Epithelial cell of esophagus (primary cell): Measurements from ENCODE around the gene CORO1C.

Source experiments
- DNase-seq: peaks from one replicate; pipeline ENCODE4 v3.0.0; 2010; ENCODE audit warnings: low read depth
- H3K4me3 ChIP-seq: 2 replicates; pipeline ENCODE4 v1.5.1; 2011; ENCODE audit warnings: mild to moderate bottlenecking, low read length, control low read depth
- TF ChIP-seq, protein P1 (sequence below): IDR thresholded peaks from 2 replicates; pipeline ENCODE4 v1.5.1; 2011; ENCODE audit warnings: low read depth, mild to moderate bottlenecking, low read length, control low read depth, inconsistent platforms; ENCODE audit not compliant: insufficient read depth; ENCODE audit errors: missing control alignments

Gene CORO1C

DNA sequence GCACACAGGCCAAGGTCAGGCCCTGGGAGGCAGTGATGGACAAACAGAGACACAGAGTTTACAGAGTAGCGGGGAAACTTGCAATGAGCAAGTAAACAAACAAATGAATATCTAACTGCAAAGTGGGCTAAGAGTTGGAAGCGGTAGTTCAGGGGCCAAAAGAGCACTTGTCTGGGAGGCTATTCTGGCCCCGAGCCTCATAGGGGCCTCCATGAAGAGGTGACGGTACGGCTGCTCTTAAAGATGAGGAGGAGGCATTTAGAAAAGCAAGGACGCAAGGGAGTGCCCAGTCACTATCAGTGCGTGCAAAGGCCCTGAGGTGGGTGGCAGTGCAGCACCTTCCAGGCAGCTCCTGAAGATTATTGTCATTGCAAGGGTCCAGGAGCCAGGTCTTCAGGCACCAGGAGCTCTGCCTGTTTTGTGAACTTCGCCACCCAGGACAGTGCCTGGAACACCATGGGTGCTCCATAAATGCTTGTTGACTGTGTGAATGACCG lies 129.1 kb downstream of the CORO1C start:
- DNase-seq, result no peak
- TF ChIP-seq, protein P1, sequence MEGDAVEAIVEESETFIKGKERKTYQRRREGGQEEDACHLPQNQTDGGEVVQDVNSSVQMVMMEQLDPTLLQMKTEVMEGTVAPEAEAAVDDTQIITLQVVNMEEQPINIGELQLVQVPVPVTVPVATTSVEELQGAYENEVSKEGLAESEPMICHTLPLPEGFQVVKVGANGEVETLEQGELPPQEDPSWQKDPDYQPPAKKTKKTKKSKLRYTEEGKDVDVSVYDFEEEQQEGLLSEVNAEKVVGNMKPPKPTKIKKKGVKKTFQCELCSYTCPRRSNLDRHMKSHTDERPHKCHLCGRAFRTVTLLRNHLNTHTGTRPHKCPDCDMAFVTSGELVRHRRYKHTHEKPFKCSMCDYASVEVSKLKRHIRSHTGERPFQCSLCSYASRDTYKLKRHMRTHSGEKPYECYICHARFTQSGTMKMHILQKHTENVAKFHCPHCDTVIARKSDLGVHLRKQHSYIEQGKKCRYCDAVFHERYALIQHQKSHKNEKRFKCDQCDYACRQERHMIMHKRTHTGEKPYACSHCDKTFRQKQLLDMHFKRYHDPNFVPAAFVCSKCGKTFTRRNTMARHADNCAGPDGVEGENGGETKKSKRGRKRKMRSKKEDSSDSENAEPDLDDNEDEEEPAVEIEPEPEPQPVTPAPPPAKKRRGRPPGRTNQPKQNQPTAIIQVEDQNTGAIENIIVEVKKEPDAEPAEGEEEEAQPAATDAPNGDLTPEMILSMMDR, result no peak
- H3K4me3 ChIP-seq, result no peak overlapping the region

DNA sequence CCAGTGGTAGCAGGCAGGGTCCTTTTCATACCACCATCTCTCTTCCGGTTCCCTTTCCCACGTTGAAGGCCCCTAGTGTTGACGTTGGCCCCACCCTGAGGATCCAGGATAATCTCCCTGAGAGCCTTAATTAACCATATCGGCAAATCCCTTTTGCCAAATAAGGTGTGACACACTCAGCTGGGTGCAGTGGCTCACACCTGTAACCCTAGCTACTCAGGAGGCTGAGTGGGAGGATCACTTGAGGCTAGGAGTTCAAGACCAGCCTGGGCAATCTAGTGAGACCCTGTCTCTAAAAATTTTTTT lies 130.7 kb downstream of the CORO1C start:
- H3K4me3 ChIP-seq, result no peak overlapping the region
- DNase-seq, result no peak
- TF ChIP-seq, protein P1, result no peak

DNA sequence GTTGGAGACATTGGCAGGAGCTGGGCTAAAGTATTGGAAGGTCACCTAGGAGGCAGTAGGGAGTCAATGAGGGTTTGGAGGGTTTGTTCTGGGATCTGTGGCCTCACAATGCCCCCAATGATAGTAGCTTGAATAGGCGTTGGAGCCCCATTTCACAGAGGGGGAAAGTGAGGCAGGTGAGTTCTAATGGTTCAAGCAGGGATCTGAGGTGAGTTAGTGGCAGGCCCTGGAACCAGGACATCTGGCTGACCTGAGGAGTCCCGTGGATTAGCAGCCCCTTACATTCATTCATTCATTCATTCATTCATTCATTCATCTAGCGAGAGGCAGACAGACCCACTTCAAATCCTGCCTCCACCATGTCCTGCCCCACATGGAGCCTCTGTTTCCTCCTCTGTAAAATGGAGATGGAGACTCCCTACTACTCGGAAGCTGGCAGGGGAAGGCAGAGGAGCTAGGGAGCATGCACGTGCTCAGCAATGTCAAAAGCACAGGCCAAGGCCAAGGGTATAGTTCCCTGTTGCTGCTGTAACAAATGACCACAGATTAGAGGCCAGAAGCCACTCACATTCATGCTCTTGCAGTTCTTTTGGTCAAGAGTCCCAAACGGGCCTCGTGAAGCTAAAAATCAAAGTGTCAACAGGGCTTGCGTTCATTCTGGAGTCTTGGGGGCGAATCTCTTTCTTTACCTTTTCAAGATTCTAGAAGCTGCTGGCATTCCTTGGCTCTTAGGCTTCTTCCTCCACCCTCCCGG lies 131.2 kb downstream of the CORO1C start:
- no peak overlapping the region for H3K4me3 ChIP-seq
- TF ChIP-seq, protein P1, result no peak
- no peak for DNase-seq

DNA sequence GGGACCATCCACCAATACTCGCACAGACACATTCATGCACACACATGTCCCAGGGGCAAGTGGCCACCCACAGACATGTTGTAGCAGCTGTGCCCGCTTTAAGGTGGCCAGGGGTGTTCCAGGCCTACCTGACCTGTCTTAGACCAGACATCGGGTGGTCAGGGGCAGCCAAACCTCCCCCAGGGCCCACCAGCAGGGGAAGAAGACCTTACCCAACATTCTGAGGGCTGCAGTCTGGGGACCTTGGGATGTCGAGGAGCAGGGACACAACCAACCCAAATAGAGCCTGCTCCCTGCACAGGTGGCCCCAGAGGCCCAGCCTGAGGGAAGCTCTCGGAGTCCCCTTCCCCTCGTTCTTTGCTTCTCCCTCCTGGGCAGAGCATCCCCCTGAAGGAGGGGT lies 131.8 kb downstream of the CORO1C start:
- DNase-seq, result no peak
- TF ChIP-seq, protein P1, result no peak
- H3K4me3 ChIP-seq, result no peak overlapping the region

DNA sequence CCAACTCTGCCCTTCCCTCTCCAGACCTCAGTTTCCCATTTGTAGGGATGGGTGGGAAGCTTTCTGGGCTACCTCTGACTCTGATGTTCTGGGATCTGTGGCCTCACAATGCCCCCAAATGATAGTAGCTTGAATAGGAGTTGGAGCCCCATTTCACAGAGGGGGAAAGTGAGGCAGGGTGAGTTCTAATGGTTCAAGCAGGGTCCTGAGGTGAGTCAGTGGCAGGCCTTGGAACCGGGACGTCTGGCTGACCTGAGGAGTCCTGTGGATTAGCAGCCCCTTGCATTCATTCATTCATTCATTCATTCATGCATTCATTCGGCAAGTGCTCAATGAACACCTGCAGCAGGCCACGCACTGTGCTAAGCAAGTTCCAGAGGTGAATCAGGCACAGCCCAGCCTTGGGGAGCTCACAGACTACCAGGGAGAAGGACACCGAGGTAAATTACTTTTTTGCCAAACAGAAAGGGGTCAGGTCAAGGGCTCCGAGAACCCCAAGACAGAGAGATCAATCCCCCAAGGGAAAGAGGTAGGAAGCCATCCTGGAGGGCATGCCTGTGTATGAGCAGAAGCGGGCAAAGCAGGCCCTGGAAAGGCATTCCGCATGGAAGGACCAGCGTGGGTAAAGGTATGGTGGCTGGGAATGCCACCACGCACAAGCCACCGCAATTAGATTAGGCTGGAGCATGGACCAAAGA lies 132.6 kb downstream of the CORO1C start:
- TF ChIP-seq, protein P1, result no peak
- DNase-seq, result no peak
- H3K4me3 ChIP-seq, result no peak overlapping the region

DNA sequence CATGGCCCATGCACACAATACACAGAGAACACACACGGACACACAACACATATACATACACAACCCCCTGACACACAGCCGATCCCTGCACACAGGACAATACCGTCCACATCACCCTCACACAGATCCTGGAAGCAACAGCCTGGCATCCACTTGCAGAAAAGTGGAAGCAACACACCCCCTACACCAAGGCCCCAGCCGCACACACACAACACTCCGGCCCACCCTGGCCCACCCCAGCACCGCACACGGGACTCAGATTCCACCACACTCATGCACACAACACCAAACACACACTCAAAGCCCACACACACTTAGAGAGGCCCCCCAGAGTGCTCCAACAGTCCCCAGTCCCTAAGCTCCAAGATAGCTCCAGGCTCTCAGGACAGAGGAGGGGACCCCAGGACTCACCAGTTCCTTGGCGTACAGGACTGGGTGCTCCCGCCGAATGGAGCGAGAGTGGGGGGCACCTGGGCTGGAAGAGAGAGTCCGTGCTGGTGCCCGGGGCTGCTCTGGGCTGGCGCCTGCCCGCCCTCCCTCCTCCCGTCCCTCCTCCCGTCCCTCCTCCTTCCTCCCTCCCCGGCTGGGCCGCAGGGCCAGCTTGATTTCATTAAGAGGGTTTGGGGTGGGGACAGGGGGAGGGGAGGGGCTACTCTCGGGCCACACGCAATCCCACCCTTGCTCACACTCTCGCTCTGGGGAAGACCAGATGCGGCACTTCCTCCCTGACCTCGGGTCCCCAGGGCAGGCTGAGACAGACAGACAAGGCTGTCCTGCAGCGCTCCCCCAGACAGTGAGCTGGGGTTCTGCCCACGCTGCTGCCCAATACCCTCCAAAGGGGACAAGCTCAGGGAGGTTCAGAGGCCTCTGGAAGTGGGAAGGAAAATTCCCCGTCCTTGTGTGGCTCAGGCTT lies 133.5 kb downstream of the CORO1C start, which contains the start of gene TMEM119:
Gene TMEM119 (minus strand): TSS at position 526 of the 913 bp plus-strand sequence. CDS start 5,701 bp downstream, outside the sequence.
- no peak for DNase-seq
- TF ChIP-seq, protein P1, result no peak
- H3K4me3 ChIP-seq, result no peak within 1 kb of the TSS
